Right atrium auricular region (tissue), 2 donors: Measurements from ENCODE around the gene PTBP2. TPM values are rescaled to one million over a fixed set of nuclear protein-coding genes. Genes with fewer than 3 reads are reported as not detected.

ENCODE experiments used
- DNase-seq: peaks from one replicate; pipeline ENCODE4 v3.0.0-alpha.2; 2019; ENCODE audit warnings: low spot score
- H3K27ac ChIP-seq, 2 donors: fragments of 200-600 bp; sonication (generic); 1 replicate in 1 of 2; 2 replicates in 1 of 2; pipeline ENCODE4 v1.5.1; 2016 to 2019
- H3K27me3 ChIP-seq, 2 donors: fragments of 200-600 bp; sonication (generic); one replicate each; pipeline versions ENCODE4 v1.5.1 to v1.6.0; 2017 to 2019
- H3K36me3 ChIP-seq: fragments of 200-600 bp; sonication (generic); one replicate; pipeline ENCODE4 v1.5.1; 2016
- H3K4me1 ChIP-seq, 2 donors: fragments of 200-600 bp; sonication (generic); one replicate each; pipeline versions ENCODE4 v1.5.1 to v1.6.0; 2017 to 2019
- H3K4me3 ChIP-seq, 2 donors: fragments of 200-600 bp; sonication (generic); 1 replicate in 1 of 2; 2 replicates in 1 of 2; pipeline ENCODE4 v1.5.1; 2017 to 2019; ENCODE audit warnings: mild to moderate bottlenecking in 1 of 2, moderate library complexity in 1 of 2
- H3K9me3 ChIP-seq, 2 donors: fragments of 200-600 bp; sonication (generic); one replicate each; pipeline ENCODE4 v1.5.1; 2019
- total RNA-seq, 2 donors: library from RNA; depleted of rRNA; stranded (reverse); fragments of >200 nt; gene quantifications; one replicate each; pipeline ENCODE4 v1.1.0, GENCODE V29; 2016
- TF ChIP-seq, protein P1 (sequence below), 2 donors: fragments of 200-600 bp; sonication (generic); IDR thresholded peaks; one replicate each; pipeline ENCODE4 v1.5.1; 2019; ENCODE audit warnings: antibody characterized with exemption in 2 of 2

The PTBP2 gene
- total RNA-seq, 2 donors from 2014 or later: 15.9 to 21.9 TPM

DNA sequence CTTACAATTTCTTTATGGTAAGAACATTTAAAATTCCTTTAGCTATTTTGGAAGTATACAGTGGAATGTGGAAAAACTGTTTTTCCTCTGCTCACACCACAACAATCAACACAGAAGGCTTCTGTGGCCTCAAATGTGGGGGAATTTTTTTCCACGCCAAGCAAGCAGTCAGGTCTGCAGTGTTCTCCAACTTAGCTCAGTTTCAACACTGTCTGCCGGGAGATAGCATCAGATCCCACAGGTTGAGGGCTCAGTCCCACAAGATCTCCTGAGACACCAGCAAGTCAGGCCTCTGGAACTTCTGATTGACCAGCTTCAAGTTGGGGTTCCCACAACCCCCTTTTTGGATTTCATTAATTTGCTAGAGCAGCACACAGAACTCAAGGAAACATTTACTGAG lies 50.3 kb downstream of the PTBP2 start:
- Histone ChIP-seq H3K9me3 (no peaks in the 10 kb centered on the region), H3K27ac (no peak overlapping the region), H3K4me1 (no peaks in the 10 kb centered on the region), H3K36me3 (no peaks in the 10 kb centered on the region), H3K27me3 (no peaks in the 10 kb centered on the region), H3K4me3 (no peak overlapping the region)
- no peak for DNase-seq
- TF ChIP-seq, protein P1, sequence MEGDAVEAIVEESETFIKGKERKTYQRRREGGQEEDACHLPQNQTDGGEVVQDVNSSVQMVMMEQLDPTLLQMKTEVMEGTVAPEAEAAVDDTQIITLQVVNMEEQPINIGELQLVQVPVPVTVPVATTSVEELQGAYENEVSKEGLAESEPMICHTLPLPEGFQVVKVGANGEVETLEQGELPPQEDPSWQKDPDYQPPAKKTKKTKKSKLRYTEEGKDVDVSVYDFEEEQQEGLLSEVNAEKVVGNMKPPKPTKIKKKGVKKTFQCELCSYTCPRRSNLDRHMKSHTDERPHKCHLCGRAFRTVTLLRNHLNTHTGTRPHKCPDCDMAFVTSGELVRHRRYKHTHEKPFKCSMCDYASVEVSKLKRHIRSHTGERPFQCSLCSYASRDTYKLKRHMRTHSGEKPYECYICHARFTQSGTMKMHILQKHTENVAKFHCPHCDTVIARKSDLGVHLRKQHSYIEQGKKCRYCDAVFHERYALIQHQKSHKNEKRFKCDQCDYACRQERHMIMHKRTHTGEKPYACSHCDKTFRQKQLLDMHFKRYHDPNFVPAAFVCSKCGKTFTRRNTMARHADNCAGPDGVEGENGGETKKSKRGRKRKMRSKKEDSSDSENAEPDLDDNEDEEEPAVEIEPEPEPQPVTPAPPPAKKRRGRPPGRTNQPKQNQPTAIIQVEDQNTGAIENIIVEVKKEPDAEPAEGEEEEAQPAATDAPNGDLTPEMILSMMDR (IDR thresholded peaks at IDR 0.05): no peak

DNA sequence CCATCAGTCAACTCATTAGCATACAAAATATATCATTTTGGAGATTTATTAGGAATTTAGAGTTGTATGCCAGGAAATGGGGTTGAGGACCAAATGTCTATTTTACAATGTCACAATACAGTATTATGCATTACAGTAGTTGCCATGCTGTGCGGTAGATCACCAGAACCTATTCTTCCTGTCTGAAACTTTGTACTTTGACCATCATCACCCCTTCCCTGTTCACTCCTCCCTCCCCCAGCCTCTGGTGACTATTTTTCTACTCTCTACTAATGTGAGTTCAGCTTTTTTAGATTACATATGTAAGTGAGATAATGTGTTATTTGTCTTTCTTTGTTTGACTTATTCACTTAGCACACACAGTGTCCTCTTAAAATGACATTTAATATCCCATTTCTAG lies 50.8 kb downstream of the PTBP2 start:
- TF ChIP-seq, protein P1 (IDR thresholded peaks at IDR 0.05): no peak
- Histone ChIP-seq H3K36me3 (no peaks in the 10 kb centered on the region), H3K27ac (no peak overlapping the region), H3K27me3 (no peaks in the 10 kb centered on the region), H3K4me1 (no peaks in the 10 kb centered on the region), H3K4me3 (no peak overlapping the region), H3K9me3 (no peaks in the 10 kb centered on the region)
- no peak for DNase-seq

DNA sequence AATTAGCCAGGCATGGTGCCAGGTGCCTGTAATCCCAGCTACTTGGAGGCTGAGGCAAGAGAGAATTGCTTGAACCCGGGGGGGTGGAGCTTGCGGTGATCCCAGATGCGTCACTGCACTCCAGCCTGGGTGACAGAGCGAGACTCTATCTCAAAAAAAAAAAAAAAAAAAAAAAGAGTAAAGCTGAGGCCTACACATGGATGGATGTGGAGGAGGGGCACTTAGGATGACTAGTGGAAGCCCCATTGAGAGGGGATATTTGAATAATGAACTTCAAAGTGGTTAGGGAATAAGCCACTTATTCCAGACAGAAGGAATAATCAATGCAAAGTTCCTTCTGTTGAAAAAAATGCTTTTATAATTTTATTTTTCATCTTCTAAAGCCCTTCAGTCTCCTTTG lies 51.4 kb downstream of the PTBP2 start:
- Histone ChIP-seq H3K27me3 (no peaks in the 10 kb centered on the region), H3K4me3 (no peak overlapping the region), H3K27ac (no peak overlapping the region), H3K9me3 (no peaks in the 10 kb centered on the region), H3K36me3 (no peaks in the 10 kb centered on the region), H3K4me1 (no peaks in the 10 kb centered on the region)
- TF ChIP-seq, protein P1 (IDR thresholded peaks at IDR 0.05): no peak
- no peak for DNase-seq

DNA sequence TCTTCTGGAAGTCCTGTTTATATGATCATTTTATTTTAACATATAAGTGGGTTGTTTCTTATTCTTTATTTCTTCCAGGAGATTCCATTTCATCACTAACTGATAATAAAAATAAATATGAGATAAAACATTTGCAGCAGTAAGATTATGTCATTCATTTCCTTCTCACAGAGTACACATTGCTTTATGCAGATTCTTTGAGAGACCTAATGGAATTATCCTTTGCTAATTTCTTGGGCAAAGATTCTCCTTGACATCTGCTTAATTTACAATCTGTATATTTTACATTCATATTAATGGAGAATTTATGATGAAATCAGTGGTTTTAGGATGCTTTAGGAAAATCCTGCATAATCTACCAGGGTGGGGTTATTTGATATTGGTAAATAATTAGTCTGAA lies 60.6 kb downstream of the PTBP2 start:
- Histone ChIP-seq H3K36me3 (peaks cover 30% of the 10 kb centered on the region), H3K27ac (no peak overlapping the region), H3K9me3 (no peaks in the 10 kb centered on the region), H3K4me3 (no peak overlapping the region), H3K4me1 (no peaks in the 10 kb centered on the region), H3K27me3 (no peaks in the 10 kb centered on the region)
- no peak for DNase-seq
- TF ChIP-seq, protein P1 (IDR thresholded peaks at IDR 0.05): no peak

DNA sequence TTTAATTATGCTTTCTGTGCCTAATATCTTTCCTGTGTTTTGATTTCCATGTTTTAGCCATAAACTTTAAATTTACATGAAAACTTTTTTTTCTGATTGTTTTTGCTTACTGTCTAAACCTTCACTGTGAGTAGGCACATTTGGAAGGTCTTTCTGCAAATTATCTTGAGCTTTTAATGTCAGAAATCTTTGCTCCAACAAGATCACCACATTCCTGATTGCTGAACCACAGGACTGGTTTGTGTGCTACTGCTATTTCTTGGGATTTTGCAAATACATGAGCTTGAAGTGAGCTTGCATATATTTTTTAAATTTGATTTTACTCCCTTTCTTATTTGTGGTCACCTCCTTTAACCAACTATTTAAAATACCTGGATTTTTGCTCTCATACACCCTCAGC lies 61.3 kb downstream of the PTBP2 start:
- no peak for DNase-seq
- Histone ChIP-seq H3K27me3 (no peaks in the 10 kb centered on the region), H3K27ac (no peak overlapping the region), H3K36me3 (peaks cover 32% of the 10 kb centered on the region), H3K4me3 (no peak overlapping the region), H3K9me3 (no peaks in the 10 kb centered on the region), H3K4me1 (no peaks in the 10 kb centered on the region)
- TF ChIP-seq, protein P1 (IDR thresholded peaks at IDR 0.05): no peak

DNA sequence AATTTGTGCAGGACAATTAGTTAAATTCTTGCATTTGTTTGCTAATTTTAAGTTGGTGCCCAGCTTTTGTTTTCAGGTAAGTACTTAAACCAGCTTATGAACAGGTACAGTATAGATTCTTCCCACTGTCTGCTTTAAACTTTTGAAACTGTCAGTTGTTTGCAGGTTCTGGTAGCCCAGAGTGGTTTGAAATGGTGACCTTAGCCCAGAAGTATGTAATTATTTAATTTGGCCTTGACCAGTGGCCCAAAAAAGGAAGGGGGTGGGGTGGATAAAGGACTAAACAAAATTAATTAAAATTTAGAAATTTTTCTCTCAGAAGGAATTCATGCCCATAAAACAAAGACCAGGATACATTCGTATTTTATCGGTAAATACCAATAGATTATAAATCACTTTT lies 69.0 kb downstream of the PTBP2 start:
- H3K4me1 ChIP-seq: no peaks in the 10 kb centered on the region
- no peaks in the 10 kb centered on the region for H3K27me3 ChIP-seq
- H3K27ac ChIP-seq: no peak overlapping the region
- H3K36me3 ChIP-seq: peaks cover 9% of the 10 kb centered on the region
- no peak overlapping the region for H3K4me3 ChIP-seq
- H3K9me3 ChIP-seq: no peaks in the 10 kb centered on the region
- no peak for DNase-seq
- TF ChIP-seq, protein P1 (IDR thresholded peaks at IDR 0.05): no peak
